ENCODE data around the gene NOL7. TPM values are rescaled to one million over a fixed set of nuclear protein-coding genes. Genes with fewer than 3 reads are reported as not detected.

NOL7 gene
- total and polyA plus RNA-seq, 2 donors (not counting 1 experiment from before 2014, with no cell fraction given), result 24.7 to 58.3 TPM

DNA sequence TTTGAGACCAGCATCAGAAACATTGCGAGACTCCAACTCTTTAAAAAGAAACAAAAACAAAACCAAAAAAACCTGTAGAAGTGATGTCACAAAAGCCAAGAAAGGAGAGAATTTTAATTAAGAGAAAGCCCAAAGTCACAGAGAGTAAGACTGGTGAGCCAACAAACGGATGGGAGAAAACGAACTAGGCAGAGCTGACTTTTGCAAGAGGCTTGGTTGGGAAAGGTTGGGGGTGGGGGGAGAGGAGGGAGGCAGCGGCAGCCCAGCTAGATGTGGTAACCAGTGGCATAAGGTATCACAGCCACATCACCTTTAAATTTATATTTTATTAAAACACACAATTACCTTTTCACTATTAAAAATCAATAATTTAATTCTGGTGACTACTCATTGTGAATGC is 23.5 kb downstream of the NOL7 start:
- peaks cover 10% of the 10 kb centered on the region for H3K4me1 Mint-ChIP-seq
- no peaks in the 10 kb centered on the region for H3K27me3 Mint-ChIP-seq
- H3K9me3 ChIP-seq (ENCODE audit: control extremely low read depth in 1 of 3, control insufficient read depth in 2 of 3, insufficient read depth in 1 of 3, low read length in 2 of 3), result no peaks in the 10 kb centered on the region
- H3K27ac ChIP-seq (ENCODE audit: low read length in 2 of 2), result no peak overlapping the region
- no peaks in the 10 kb centered on the region for H4K20me1 ChIP-seq (ENCODE audit: control insufficient read depth, insufficient read depth, low read length, poor library complexity, severe bottlenecking)
- H3K4me2 ChIP-seq (replicated peaks; ENCODE audit: low read depth, low read length, poor library complexity, severe bottlenecking), result no peak overlapping the region
- WGBS (ENCODE audit: insufficient coverage), result 94% methylated on average over 2 of the region's 4 CpGs
- TF ChIP-seq EZH2 (IDR thresholded peaks at IDR 0.05; ENCODE audit: borderline replicate concordance, insufficient read depth, low read depth, low read length, poor library complexity, severe bottlenecking), result no peak
- TF ChIP-seq, protein P1, sequence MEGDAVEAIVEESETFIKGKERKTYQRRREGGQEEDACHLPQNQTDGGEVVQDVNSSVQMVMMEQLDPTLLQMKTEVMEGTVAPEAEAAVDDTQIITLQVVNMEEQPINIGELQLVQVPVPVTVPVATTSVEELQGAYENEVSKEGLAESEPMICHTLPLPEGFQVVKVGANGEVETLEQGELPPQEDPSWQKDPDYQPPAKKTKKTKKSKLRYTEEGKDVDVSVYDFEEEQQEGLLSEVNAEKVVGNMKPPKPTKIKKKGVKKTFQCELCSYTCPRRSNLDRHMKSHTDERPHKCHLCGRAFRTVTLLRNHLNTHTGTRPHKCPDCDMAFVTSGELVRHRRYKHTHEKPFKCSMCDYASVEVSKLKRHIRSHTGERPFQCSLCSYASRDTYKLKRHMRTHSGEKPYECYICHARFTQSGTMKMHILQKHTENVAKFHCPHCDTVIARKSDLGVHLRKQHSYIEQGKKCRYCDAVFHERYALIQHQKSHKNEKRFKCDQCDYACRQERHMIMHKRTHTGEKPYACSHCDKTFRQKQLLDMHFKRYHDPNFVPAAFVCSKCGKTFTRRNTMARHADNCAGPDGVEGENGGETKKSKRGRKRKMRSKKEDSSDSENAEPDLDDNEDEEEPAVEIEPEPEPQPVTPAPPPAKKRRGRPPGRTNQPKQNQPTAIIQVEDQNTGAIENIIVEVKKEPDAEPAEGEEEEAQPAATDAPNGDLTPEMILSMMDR (IDR thresholded peaks at IDR 0.05), result no peak
- H3K4me3 ChIP-seq (ENCODE audit: control extremely low read depth in 1 of 5, extremely low read depth in 1 of 5, insufficient read depth in 1 of 5, low read depth in 2 of 5, low read length in 4 of 5), result no peak overlapping the region
- intact Hi-C loops (cut with micrococcal nuclease), result no loop called here
- ChIA-PET CTCF (interaction anchor here (1.4 kb wide), 1 partner anchor 11 kb away, joined by 3 read pairs; no protein-coding TSS in a partner anchor), POLR2A (no interaction called here)
- H3K4me3 Mint-ChIP-seq, result no peak overlapping the region
- H3K9ac ChIP-seq (ENCODE audit: low read length), result no peak overlapping the region
- no peaks in the 10 kb centered on the region for H3K79me2 ChIP-seq (ENCODE audit: control insufficient read depth, insufficient read depth, low read length)
- H2AFZ ChIP-seq (ENCODE audit: insufficient read depth, low read depth, low read length, poor library complexity, severe bottlenecking), result no peak overlapping the region
- DNase-seq, result no peak
- no peak overlapping the region for H3K27ac Mint-ChIP-seq
- no peaks in the 10 kb centered on the region for H3K9me3 Mint-ChIP-seq (ENCODE audit: insufficient read depth)
- no peaks in the 10 kb centered on the region for H3K27me3 ChIP-seq (replicated peaks in 1 of 4; ENCODE audit: control extremely low read depth in 1 of 4, control insufficient read depth in 3 of 4, insufficient read depth in 4 of 4, low read length in 3 of 4)
- H3K36me3 ChIP-seq (replicated peaks in 1 of 2; ENCODE audit: control extremely low read depth in 1 of 2, control insufficient read depth in 1 of 2, extremely low read depth in 1 of 2, insufficient read depth in 2 of 2, low read length in 1 of 2), result peaks cover 0 to 44% of the 10 kb centered on the region in 2 experiments
- H3K4me1 ChIP-seq (ENCODE audit: control insufficient read depth in 2 of 2, insufficient read depth in 2 of 2, low read length in 2 of 2), result no peaks in the 10 kb centered on the region
- no peak for ATAC-seq (ENCODE audit: low read depth)

DNA sequence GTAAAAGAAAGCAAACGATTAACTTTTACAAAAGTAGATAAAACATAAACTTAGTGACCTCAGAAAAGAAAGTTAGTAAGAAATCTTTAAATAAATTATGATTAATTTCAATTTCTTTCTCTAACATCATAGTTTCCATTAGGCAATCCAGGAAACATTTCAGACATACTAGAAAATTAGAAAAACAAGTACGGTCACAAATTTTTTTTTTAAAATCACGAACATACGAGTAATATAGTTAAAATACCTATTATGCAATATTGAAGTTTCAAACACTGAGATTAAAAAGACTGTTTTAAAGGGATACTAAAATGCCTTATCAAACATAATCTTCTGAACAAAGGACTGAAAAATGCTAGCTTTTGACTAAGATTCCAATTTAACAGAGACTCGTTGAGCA is 26.2 kb downstream of the NOL7 start:
- no peak overlapping the region for H2AFZ ChIP-seq (ENCODE audit: insufficient read depth, low read depth, low read length, poor library complexity, severe bottlenecking)
- TF ChIP-seq EZH2 (IDR thresholded peaks at IDR 0.05; ENCODE audit: borderline replicate concordance, insufficient read depth, low read depth, low read length, poor library complexity, severe bottlenecking), result no peak
- TF ChIP-seq, protein P1 (IDR thresholded peaks at IDR 0.05), result no peak
- Mint-ChIP-seq H3K4me3 (no peak overlapping the region), H3K4me1 (peaks cover 5% of the 10 kb centered on the region), H3K27me3 (no peaks in the 10 kb centered on the region), H3K27ac (no peak overlapping the region), H3K9me3 (ENCODE audit: insufficient read depth) (no peaks in the 10 kb centered on the region)
- no peaks in the 10 kb centered on the region for H4K20me1 ChIP-seq (ENCODE audit: control insufficient read depth, insufficient read depth, low read length, poor library complexity, severe bottlenecking)
- no peak overlapping the region for H3K9ac ChIP-seq (ENCODE audit: low read length)
- no peaks in the 10 kb centered on the region for H3K9me3 ChIP-seq (ENCODE audit: control extremely low read depth in 1 of 3, control insufficient read depth in 2 of 3, insufficient read depth in 1 of 3, low read length in 2 of 3)
- H3K27me3 ChIP-seq (replicated peaks in 1 of 4; ENCODE audit: control extremely low read depth in 1 of 4, control insufficient read depth in 3 of 4, insufficient read depth in 4 of 4, low read length in 3 of 4), result no peaks in the 10 kb centered on the region
- ChIA-PET CTCF (no interaction called here), POLR2A (no interaction called here)
- ATAC-seq (ENCODE audit: low read depth) (no peak), DNase-seq (no peak)
- intact Hi-C loops (cut with micrococcal nuclease), result no loop called here
- no peaks in the 10 kb centered on the region for H3K4me1 ChIP-seq (ENCODE audit: control insufficient read depth in 2 of 2, insufficient read depth in 2 of 2, low read length in 2 of 2)
- WGBS (ENCODE audit: insufficient coverage), result no CpG with 5 or more reads among the region's 5 CpGs
- no peak overlapping the region for H3K4me2 ChIP-seq (replicated peaks; ENCODE audit: low read depth, low read length, poor library complexity, severe bottlenecking)
- H3K79me2 ChIP-seq (ENCODE audit: control insufficient read depth, insufficient read depth, low read length), result peaks cover 4% of the 10 kb centered on the region
- H3K4me3 ChIP-seq (ENCODE audit: control extremely low read depth in 1 of 5, extremely low read depth in 1 of 5, insufficient read depth in 1 of 5, low read depth in 2 of 5, low read length in 4 of 5), result no peak overlapping the region
- peaks cover 1 to 36% of the 10 kb centered on the region in 2 experiments for H3K36me3 ChIP-seq (replicated peaks in 1 of 2; ENCODE audit: control extremely low read depth in 1 of 2, control insufficient read depth in 1 of 2, extremely low read depth in 1 of 2, insufficient read depth in 2 of 2, low read length in 1 of 2)
- H3K27ac ChIP-seq (ENCODE audit: low read length in 2 of 2), result no peak overlapping the region

All from B cell (primary cell).